OCI-LY1 (cell line): ENCODE results near the gene SLC10A1.
A peak's percentile ranks its signal among the peaks of the same experiment; 100 is the strongest.

ENCODE experiments used
- H2AFZ ChIP-seq: fragments of 200-600 bp; sonication (generic), shearing (Covaris generic); 2 replicates; pipeline ENCODE4 v1.6.0; 2014; ENCODE audit warnings: antibody characterized with exemption, mild to moderate bottlenecking, low read length
- H3F3A ChIP-seq: fragments of 200-600 bp; sonication (generic), shearing (Covaris generic); 2 replicates; pipeline ENCODE4 v1.6.0; 2014; ENCODE audit warnings: mild to moderate bottlenecking, antibody characterized with exemption, low read length, moderate library complexity; ENCODE audit not compliant: insufficient read depth
- H3K27ac ChIP-seq: fragments of 200-600 bp; sonication (generic); 2 replicates; pipeline ENCODE4 v1.5.1; 2014; ENCODE audit warnings: low read length, mixed run types, mild to moderate bottlenecking, low read depth; ENCODE audit not compliant: poor library complexity, severe bottlenecking
- H3K27me3 ChIP-seq: fragments of 200-600 bp; sonication (generic); 2 replicates; pipeline ENCODE4 v1.6.0; 2014; ENCODE audit warnings: antibody characterized with exemption, mild to moderate bottlenecking, low read length, moderate library complexity; ENCODE audit not compliant: insufficient read depth
- H3K36me3 ChIP-seq: fragments of 200-600 bp; sonication (generic); 2 replicates; pipeline ENCODE4 v1.6.1; 2014; ENCODE audit warnings: mild to moderate bottlenecking, antibody characterized with exemption, low read length, moderate library complexity, mixed read lengths; ENCODE audit not compliant: insufficient read depth
- H3K4me1 ChIP-seq: fragments of 200-600 bp; sonication (generic); 2 replicates; pipeline ENCODE4 v1.5.1; 2014; ENCODE audit warnings: mild to moderate bottlenecking, low read length, moderate library complexity; ENCODE audit not compliant: insufficient read depth, severe bottlenecking
- H3K4me2 ChIP-seq: fragments of 200-600 bp; sonication (generic), shearing (Covaris generic); 2 replicates; pipeline ENCODE4 v1.6.1; 2014; ENCODE audit warnings: low read length
- H3K4me3 ChIP-seq: fragments of 200-600 bp; sonication (generic); 2 replicates; pipeline ENCODE4 v1.5.1; 2014; ENCODE audit warnings: low read length, low read depth, mild to moderate bottlenecking, mixed read lengths; ENCODE audit not compliant: poor library complexity, severe bottlenecking
- H3K79me2 ChIP-seq: fragments of 200-600 bp; shearing (Covaris generic); 2 replicates; pipeline ENCODE4 v1.6.1; 2016; ENCODE audit warnings: mixed run types, low read length, mixed read lengths; ENCODE audit not compliant: insufficient read depth
- H3K9ac ChIP-seq: fragments of 200-600 bp; sonication (generic), shearing (Covaris generic); 2 replicates; pipeline ENCODE4 v1.6.1; 2014; ENCODE audit warnings: mild to moderate bottlenecking, low read length, mixed read lengths
- H3K9me2 ChIP-seq: fragments of 200-600 bp; sonication (generic), shearing (Covaris generic); 2 replicates; pipeline ENCODE4 v1.6.1; 2014; ENCODE audit warnings: low read depth, mild to moderate bottlenecking, low read length, mixed read lengths
- H3K9me3 ChIP-seq: fragments of 200-600 bp; shearing (Covaris generic); 2 replicates; pipeline ENCODE4 v1.6.1; 2014; ENCODE audit warnings: low read length, mixed read lengths
- H4K20me1 ChIP-seq: fragments of 200-600 bp; sonication (generic), shearing (Covaris generic); 2 replicates; pipeline ENCODE4 v1.6.0; 2016; ENCODE audit warnings: mild to moderate bottlenecking, low read length; ENCODE audit not compliant: insufficient read depth
- EZH2 ChIP-seq: fragments of 200-600 bp; sonication (generic), shearing (Covaris generic); IDR thresholded peaks from 2 replicates; pipeline ENCODE4 v1.8.0; 2017; ENCODE audit warnings: borderline replicate concordance, mixed run types, mild to moderate bottlenecking, antibody characterized with exemption, low read length, moderate library complexity, mixed read lengths
- TF ChIP-seq, protein P1 (sequence below): fragments of 200-600 bp; sonication (generic), shearing (Covaris generic); IDR thresholded peaks from 2 replicates; pipeline ENCODE4 v1.5.1; 2017; ENCODE audit warnings: mild to moderate bottlenecking, antibody characterized with exemption, low read length, moderate library complexity, mixed read lengths

The SLC10A1 gene

DNA sequence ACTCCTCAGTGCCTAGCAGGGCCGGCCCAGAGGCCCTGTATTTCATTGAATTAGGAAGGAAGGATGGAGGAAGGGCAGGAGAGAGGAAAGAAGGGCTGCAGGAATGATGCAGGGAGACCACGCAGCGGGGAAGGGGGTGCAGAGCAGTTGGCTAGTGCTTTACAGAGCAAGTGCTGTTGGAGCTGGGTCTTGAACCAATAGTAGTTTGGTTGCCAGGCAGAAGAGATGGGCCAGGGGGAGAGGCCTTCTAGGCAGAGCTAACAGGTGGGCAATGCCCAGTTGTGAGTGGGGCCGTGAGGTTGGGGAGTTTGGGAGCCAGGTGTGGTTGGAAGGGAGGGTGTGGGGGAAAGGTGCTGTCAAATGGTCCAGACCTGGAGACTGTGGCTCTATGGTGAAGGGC is 69.2 kb downstream of the SLC10A1 start:
- no peaks in the 10 kb centered on the region for H3K9me3 ChIP-seq
- no peaks in the 10 kb centered on the region for H3K36me3 ChIP-seq
- no peaks in the 10 kb centered on the region for H3K27me3 ChIP-seq
- no peak overlapping the region for H3K4me3 ChIP-seq
- H2AFZ ChIP-seq: no peak overlapping the region
- no peak for TF ChIP-seq EZH2
- TF ChIP-seq, protein P1, sequence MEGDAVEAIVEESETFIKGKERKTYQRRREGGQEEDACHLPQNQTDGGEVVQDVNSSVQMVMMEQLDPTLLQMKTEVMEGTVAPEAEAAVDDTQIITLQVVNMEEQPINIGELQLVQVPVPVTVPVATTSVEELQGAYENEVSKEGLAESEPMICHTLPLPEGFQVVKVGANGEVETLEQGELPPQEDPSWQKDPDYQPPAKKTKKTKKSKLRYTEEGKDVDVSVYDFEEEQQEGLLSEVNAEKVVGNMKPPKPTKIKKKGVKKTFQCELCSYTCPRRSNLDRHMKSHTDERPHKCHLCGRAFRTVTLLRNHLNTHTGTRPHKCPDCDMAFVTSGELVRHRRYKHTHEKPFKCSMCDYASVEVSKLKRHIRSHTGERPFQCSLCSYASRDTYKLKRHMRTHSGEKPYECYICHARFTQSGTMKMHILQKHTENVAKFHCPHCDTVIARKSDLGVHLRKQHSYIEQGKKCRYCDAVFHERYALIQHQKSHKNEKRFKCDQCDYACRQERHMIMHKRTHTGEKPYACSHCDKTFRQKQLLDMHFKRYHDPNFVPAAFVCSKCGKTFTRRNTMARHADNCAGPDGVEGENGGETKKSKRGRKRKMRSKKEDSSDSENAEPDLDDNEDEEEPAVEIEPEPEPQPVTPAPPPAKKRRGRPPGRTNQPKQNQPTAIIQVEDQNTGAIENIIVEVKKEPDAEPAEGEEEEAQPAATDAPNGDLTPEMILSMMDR: no peak
- H3F3A ChIP-seq: no peaks in the 10 kb centered on the region
- H3K9me2 ChIP-seq: no peaks in the 10 kb centered on the region
- peaks cover 11% of the 10 kb centered on the region for H3K4me1 ChIP-seq
- no peak overlapping the region for H3K9ac ChIP-seq
- H3K79me2 ChIP-seq: no peaks in the 10 kb centered on the region
- no peak overlapping the region for H3K27ac ChIP-seq
- no peak overlapping the region for H3K4me2 ChIP-seq
- H4K20me1 ChIP-seq: no peaks in the 10 kb centered on the region

DNA sequence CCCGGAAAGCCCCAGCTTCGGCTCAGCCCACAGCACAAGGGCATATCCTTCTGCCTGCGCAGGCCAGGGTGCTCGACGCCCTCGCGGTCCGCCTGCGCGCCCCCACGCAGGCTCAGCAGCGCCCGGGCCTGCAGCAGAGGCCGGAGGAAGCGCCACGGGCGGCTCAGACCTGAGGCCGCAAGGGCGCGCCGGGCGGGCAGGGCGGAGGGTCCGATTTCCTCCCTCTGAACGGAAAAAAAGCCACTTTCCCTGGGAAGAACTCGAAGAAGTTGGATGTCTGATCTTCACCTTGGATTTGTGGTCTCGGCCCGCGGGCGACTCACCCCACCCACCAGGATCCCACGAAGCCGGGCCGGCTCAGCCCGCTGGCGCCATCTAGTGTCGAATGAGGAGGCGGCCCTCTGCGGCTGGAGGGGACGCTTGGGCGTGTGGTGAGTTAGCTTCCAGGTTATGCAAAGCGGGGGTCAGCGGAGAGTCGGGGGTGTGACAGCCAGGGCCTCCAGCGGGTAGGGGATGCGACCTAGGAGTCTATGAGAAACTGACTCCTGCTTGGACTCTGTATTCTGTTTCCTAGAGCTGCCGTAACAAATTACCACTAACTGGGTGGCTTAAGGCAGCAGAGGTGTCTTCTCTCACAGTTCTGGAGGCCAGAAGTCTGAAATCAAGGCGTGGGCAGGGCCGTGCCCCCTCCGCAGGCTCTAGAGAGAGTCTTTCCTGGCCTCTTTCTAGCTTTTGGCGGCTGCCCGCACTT is 70.1 kb downstream of the SLC10A1 start:
- Histone ChIP-seq H3F3A (no peaks in the 10 kb centered on the region), H3K4me2 (peak overlapping the region; percentile 81), H3K9me2 (no peaks in the 10 kb centered on the region), H4K20me1 (no peaks in the 10 kb centered on the region), H3K9ac (peak overlapping the region; percentile 60), H3K4me1 (peaks cover 11% of the 10 kb centered on the region), H3K4me3 (peak overlapping the region; percentile 58), H3K36me3 (no peaks in the 10 kb centered on the region), H2AFZ (no peak overlapping the region), H3K27me3 (no peaks in the 10 kb centered on the region), H3K27ac (no peak overlapping the region), H3K79me2 (no peaks in the 10 kb centered on the region), H3K9me3 (no peaks in the 10 kb centered on the region)
- TF ChIP-seq, protein P1: peak; percentile 99
- TF ChIP-seq EZH2: no peak
